GM10847 (cell line): ENCODE measurements around the gene TXLNG.

Source experiments
- POLR2A ChIP-seq: IDR thresholded peaks from 2 replicates; pipeline ENCODE4 v1.6.1; 2011; ENCODE audit not compliant: insufficient read length; ENCODE audit errors: extremely low read depth

TXLNG gene

GRCh38 chrX:16876696-16877095 is 90.4 kb downstream of the TXLNG start:
- TF ChIP-seq POLR2A: no peak

- TF ChIP-seq POLR2A: no peak
Observed at GRCh38 chrX:16882169-16882568, 95.9 kb downstream of the TXLNG start.

GRCh38 chrX:16882702-16883486 is 96.6 kb downstream of the TXLNG start:
- TF ChIP-seq POLR2A: no peak

GRCh38 chrX:16883487-16883804 is 97.2 kb downstream of the TXLNG start:
- no peak for TF ChIP-seq POLR2A

GRCh38 chrX:16885628-16886027 is 99.4 kb downstream of the TXLNG start:
- no peak for TF ChIP-seq POLR2A

- no peak for TF ChIP-seq POLR2A
Observed at GRCh38 chrX:16892504-16893362, 106.5 kb downstream of the TXLNG start.
